SK-N-MC (cell line): ENCODE data around the gene CDCA4.

ENCODE experiments used
- EZH2 ChIP-seq: fragments of 200-600 bp; sonication (generic); IDR thresholded peaks from one replicate; pipeline ENCODE4 v1.6.1; 2017; ENCODE audit warnings: antibody characterized with exemption
- POLR2AphosphoS5 ChIP-seq: IDR thresholded peaks from 2 replicates; pipeline ENCODE4 v1.6.1; 2012; ENCODE audit warnings: mild to moderate bottlenecking, low read depth, low read length, borderline replicate concordance

- TF ChIP-seq POLR2AphosphoS5 (no peak), EZH2 (no peak)
Measured at GRCh38 chr14:105043641-105044040, 22.8 kb upstream of the CDCA4 start.
